ENCODE results near the gene PCSK1.

DNA sequence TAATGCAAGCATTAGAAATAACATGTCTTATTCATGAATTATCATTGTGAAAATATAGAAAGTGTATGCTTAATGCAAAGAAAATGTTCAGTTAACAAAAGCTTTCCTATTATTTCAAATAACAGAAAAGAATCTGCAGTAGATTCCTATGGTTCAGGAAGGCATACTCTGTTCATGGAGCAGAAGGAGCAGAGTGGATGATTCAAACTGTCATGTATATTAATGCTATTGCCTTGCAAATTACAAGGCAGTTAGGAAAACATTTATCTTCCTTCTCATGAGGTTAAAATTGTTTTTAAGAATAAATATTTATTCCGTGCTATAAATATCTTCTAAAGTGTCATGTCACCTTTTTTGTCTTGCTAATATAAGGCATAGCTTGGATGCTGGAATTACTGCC is 47.5 kb downstream of the PCSK1 start:
- TF ChIP-seq POLR2AphosphoS5 (IDR thresholded peaks at IDR 0.05; ENCODE audit: low read depth, low read length) (no peak), SIN3A (IDR thresholded peaks at IDR 0.05; ENCODE audit: borderline replicate concordance, insufficient read depth, low read length) (no peak), TAF1 (IDR thresholded peaks at IDR 0.05; ENCODE audit: borderline replicate concordance, insufficient read depth, low read length) (no peak)
- TF ChIP-seq, protein P1, sequence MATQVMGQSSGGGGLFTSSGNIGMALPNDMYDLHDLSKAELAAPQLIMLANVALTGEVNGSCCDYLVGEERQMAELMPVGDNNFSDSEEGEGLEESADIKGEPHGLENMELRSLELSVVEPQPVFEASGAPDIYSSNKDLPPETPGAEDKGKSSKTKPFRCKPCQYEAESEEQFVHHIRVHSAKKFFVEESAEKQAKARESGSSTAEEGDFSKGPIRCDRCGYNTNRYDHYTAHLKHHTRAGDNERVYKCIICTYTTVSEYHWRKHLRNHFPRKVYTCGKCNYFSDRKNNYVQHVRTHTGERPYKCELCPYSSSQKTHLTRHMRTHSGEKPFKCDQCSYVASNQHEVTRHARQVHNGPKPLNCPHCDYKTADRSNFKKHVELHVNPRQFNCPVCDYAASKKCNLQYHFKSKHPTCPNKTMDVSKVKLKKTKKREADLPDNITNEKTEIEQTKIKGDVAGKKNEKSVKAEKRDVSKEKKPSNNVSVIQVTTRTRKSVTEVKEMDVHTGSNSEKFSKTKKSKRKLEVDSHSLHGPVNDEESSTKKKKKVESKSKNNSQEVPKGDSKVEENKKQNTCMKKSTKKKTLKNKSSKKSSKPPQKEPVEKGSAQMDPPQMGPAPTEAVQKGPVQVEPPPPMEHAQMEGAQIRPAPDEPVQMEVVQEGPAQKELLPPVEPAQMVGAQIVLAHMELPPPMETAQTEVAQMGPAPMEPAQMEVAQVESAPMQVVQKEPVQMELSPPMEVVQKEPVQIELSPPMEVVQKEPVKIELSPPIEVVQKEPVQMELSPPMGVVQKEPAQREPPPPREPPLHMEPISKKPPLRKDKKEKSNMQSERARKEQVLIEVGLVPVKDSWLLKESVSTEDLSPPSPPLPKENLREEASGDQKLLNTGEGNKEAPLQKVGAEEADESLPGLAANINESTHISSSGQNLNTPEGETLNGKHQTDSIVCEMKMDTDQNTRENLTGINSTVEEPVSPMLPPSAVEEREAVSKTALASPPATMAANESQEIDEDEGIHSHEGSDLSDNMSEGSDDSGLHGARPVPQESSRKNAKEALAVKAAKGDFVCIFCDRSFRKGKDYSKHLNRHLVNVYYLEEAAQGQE (IDR thresholded peaks at IDR 0.05; ENCODE audit: insufficient read depth in 1 of 2, low read depth in 2 of 2, low read length in 2 of 2) = no peak
